ENCODE results near the gene NID2.

The NID2 gene

DNA sequence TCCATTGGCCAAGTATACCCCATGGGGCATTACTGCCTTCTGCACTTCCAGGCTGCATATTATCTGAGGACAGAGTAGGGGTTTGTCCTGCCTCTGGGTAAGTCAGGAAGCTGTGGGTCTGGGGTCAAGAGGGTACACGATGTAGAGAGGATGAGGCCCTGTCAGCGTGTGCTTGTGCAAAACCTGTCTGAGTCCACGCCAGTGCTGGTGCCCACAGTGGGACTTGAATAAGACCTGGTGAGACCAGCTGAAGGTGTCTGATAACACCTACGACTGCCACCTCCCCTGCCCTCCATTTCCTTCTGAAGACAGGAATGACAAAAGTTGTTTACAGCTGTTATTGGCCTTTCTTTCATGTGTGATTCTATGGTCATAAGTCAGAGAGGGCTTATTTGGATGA lies 22.1 kb upstream of the NID2 start:
- TF ChIP-seq, protein P1, sequence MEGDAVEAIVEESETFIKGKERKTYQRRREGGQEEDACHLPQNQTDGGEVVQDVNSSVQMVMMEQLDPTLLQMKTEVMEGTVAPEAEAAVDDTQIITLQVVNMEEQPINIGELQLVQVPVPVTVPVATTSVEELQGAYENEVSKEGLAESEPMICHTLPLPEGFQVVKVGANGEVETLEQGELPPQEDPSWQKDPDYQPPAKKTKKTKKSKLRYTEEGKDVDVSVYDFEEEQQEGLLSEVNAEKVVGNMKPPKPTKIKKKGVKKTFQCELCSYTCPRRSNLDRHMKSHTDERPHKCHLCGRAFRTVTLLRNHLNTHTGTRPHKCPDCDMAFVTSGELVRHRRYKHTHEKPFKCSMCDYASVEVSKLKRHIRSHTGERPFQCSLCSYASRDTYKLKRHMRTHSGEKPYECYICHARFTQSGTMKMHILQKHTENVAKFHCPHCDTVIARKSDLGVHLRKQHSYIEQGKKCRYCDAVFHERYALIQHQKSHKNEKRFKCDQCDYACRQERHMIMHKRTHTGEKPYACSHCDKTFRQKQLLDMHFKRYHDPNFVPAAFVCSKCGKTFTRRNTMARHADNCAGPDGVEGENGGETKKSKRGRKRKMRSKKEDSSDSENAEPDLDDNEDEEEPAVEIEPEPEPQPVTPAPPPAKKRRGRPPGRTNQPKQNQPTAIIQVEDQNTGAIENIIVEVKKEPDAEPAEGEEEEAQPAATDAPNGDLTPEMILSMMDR (IDR thresholded peaks at IDR 0.05; ENCODE audit: low read depth, low read length, missing control alignments), result no peak
- no peak overlapping the region for H3K4me3 ChIP-seq (replicated peaks; ENCODE audit: low read depth, low read length)
- DNase-seq (ENCODE audit: extremely low read depth, low read depth), result no peak

DNA sequence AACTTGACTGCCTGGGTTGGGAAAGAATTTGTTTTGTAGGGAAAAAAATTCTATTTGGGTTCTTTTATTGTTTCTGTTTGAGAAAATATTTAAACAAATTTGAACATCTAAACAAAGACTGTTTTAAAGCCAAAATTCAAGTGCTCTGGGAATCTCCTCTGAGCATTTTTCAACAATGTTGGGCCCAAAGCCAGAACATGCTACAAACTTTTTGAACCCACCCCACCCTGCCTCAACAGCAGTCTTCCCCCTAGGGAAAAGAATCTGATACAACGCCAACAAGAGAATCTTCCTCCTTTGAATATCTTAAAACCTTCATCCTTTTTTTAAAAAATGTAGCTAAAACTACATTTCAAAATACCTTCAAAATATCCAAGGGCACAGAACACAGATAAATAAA lies 20.4 kb upstream of the NID2 start:
- TF ChIP-seq, protein P1 (IDR thresholded peaks at IDR 0.05; ENCODE audit: low read depth, low read length, missing control alignments), result no peak
- no peak overlapping the region for H3K4me3 ChIP-seq (replicated peaks; ENCODE audit: low read depth, low read length)
- no peak for DNase-seq (ENCODE audit: extremely low read depth, low read depth)

DNA sequence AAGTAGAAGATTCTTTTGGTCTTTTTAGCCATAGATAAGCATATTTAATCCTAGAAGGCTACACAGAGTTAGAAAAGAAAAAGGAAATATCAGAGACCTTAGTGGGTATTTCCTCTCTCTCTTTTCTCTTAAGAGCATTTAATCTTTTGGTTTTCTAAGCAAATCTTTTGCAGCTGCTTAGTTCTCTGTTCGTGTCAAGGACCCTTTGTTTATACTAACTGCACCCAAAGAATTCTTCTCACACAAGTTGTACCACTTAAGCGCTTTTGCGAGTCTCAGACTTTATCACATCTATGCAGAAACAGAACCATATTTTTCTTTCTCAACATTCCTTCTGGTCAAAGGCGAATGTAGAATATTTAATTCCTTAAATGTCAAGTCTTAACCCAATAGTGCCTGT lies 17.9 kb upstream of the NID2 start:
- TF ChIP-seq, protein P1 (IDR thresholded peaks at IDR 0.05; ENCODE audit: low read depth, low read length, missing control alignments), result no peak
- DNase-seq (ENCODE audit: extremely low read depth, low read depth), result no peak
- no peak overlapping the region for H3K4me3 ChIP-seq (replicated peaks; ENCODE audit: low read depth, low read length)

DNA sequence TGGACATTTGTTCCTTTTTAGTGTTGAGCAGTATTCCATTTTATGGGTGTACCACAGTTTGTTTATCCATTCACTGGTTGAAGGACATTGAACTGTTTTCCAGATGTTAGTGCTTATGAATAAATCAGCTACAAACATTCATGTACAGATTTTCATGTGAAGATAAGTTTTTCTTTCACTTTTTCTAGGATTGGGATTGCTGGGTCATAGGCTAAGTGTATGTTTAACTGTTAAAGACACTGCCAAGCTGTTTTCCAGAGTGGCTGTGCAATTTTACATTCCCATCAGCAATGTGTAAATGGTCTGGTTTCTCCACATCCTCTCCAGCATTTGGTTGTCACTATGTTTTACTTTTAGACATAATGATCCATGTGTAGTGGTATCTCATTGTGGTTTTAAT lies 14.0 kb upstream of the NID2 start:
- H3K4me3 ChIP-seq (replicated peaks; ENCODE audit: low read depth, low read length), result no peak overlapping the region
- TF ChIP-seq, protein P1 (IDR thresholded peaks at IDR 0.05; ENCODE audit: low read depth, low read length, missing control alignments), result no peak
- DNase-seq (ENCODE audit: extremely low read depth, low read depth), result no peak

DNA sequence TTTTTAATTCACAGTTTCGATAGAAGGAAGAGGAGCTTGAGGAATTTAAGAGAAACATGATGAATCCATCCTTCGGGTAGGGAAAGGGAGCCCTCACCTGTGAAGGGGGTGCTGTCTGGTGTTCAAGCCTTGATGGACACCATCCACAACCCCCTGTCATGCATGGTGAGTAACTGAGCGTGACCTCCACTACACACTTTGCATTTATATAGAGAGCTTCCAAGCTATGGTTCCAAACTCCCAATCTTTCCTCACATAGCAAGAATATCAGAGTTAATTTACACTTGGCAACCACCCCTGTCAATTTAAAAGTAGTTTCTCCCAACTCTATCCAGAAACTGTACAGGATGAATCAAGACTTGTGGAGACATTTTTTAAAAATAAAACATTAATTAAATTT lies 13.1 kb upstream of the NID2 start:
- no peak for DNase-seq (ENCODE audit: extremely low read depth, low read depth)
- TF ChIP-seq, protein P1 (IDR thresholded peaks at IDR 0.05; ENCODE audit: low read depth, low read length, missing control alignments), result no peak
- H3K4me3 ChIP-seq (replicated peaks; ENCODE audit: low read depth, low read length), result no peak overlapping the region

DNA sequence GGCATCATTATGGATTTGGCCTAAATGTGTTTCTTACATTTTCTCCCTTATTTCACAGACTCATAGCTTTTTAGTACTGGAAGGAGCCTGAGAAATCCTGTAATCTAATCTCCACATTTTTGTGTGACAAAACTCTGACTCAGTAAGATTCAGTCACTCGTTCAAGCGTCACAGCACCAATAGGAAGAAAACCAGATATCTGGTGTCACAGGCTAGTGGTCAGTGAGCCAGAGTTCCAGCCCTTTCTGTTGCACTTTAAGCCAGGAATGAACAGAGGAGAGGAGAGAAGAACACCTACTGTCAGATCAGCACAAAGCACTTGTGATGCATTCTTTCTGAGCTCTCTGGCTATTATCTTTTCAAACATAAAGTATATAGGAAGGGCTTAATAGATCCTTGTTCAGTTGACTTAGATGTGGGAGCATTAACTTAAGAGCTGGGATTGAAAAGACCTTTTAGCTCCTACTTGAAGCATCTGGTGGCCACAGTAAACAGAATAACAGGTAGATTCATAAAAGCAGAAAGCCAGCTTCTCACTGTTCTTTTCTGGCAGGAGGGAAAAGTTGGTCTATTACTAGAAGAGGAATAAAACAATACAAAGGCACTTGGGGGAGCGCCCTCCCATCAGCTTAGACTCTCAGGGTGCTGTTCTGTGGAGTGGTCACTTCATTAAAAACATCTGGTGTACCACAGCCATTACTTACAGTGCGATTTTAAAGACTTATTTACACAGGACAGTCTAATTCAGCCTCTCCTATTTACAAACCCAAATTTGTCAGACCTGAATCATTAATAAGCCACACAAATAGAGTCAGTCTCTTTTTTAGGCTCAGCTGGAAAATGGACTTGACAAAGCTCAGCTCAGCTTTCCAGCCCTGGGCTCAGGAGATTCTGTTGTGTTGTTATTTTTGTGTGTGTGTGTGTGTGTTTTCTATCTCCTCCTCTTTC lies 12.2 kb upstream of the NID2 start:
- no peak for DNase-seq (ENCODE audit: extremely low read depth, low read depth)
- TF ChIP-seq, protein P1 (IDR thresholded peaks at IDR 0.05; ENCODE audit: low read depth, low read length, missing control alignments), result no peak
- H3K4me3 ChIP-seq (replicated peaks; ENCODE audit: low read depth, low read length), result no peak overlapping the region
